SK-N-SH (cell line): Measurements from ENCODE around the gene PPIL4. TPM values are rescaled to one million over a fixed set of nuclear protein-coding genes. Genes with fewer than 3 reads are reported as not detected.

Source experiments
- CTCF ChIA-PET: fragments of 300-600, 350-600 bp; formaldehyde crosslinking; extraction: SDS; loops from one replicate; lab custom pipeline; 2021; lab: Yijun Ruan, JAX
- POLR2A ChIA-PET: fragments of 350-600 bp; sonication (Branson Sonifier 250); formaldehyde crosslinking; extraction: SDS; loops from one replicate; lab custom pipeline; 2020; ENCODE audit warnings: antibody characterized with exemption, inconsistent platforms; lab: Yijun Ruan, JAX
- DNase-seq: peaks from one replicate; pipeline ENCODE4 v3.0.0; 2012
- H2AFZ ChIP-seq: fragments of 200-600 bp; sonication (generic); 2 replicates; pipeline ENCODE4 v1.8.1; 2016; ENCODE audit warnings: antibody characterized with exemption, mild to moderate bottlenecking, low read depth
- H3F3A ChIP-seq: fragments of 200-600 bp; sonication (generic); replicated peaks from 2 replicates; pipeline ENCODE3; 2016; ENCODE audit warnings: antibody characterized with exemption, mild to moderate bottlenecking; ENCODE audit not compliant: insufficient read depth
- H3K27ac ChIP-seq, 2 experiments: fragments of 200-500 bp in 1 of 2; fragments of 200-600 bp in 1 of 2; sonication (Bioruptor generic) in 1 of 2; sonication (generic), shearing (Covaris generic) in 1 of 2; 2 replicates each; pipeline versions ENCODE4 v1.5.1 to v1.6.1; 2014 to 2016; ENCODE audit warnings: low read depth in 2 of 2, inconsistent platforms in 1 of 2, low read length in 1 of 2, mild to moderate bottlenecking in 1 of 2, mixed read lengths in 1 of 2
- H3K27me3 ChIP-seq: fragments of 200-600 bp; sonication (generic), shearing (Covaris generic); 2 replicates; pipeline ENCODE4 v1.6.1; 2016; ENCODE audit warnings: mixed run types; ENCODE audit not compliant: insufficient read depth
- H3K36me3 ChIP-seq, 2 experiments: fragments of 200-500 bp in 1 of 2; fragments of 200-600 bp in 1 of 2; sonication (Bioruptor generic) in 1 of 2; sonication (generic) in 1 of 2; replicated peaks in 1 of 2; 2 replicates each; pipeline versions ENCODE3 to v1.5.1; 2014 to 2016; ENCODE audit warnings: low read length in 1 of 2, mild to moderate bottlenecking in 1 of 2; ENCODE audit not compliant: insufficient read depth in 2 of 2, control insufficient read depth in 1 of 2
- H3K4me1 ChIP-seq, 2 experiments: fragments of 200-500 bp in 1 of 2; fragments of 200-600 bp in 1 of 2; sonication (Bioruptor generic) in 1 of 2; sonication (generic), shearing (Covaris generic) in 1 of 2; 2 replicates each; pipeline versions ENCODE4 v1.5.1 to v1.6.1; 2014 to 2016; ENCODE audit warnings: low read depth in 1 of 2, low read length in 1 of 2, mixed run types in 1 of 2; ENCODE audit not compliant: insufficient read depth in 2 of 2, control insufficient read depth in 1 of 2
- H3K4me2 ChIP-seq: fragments of 200-600 bp; sonication (generic), shearing (Covaris generic); 2 replicates; pipeline ENCODE4 v1.6.1; 2017; ENCODE audit warnings: mixed run types
- H3K4me3 ChIP-seq, 2 experiments: fragments of 200-500 bp in 1 of 2; fragments of 200-600 bp in 1 of 2; sonication (Bioruptor generic) in 1 of 2; sonication (generic), shearing (Covaris generic) in 1 of 2; 2 replicates each; pipeline versions ENCODE4 v1.5.1 to v1.8.1; 2014 to 2016; ENCODE audit warnings: low read depth in 2 of 2, inconsistent platforms in 1 of 2, low read length in 1 of 2, mild to moderate bottlenecking in 1 of 2, mixed read lengths in 1 of 2, moderate library complexity in 1 of 2
- H3K79me2 ChIP-seq: fragments of 200-600 bp; sonication (generic); 2 replicates; pipeline ENCODE4 v1.8.1; 2017; ENCODE audit warnings: mild to moderate bottlenecking; ENCODE audit not compliant: insufficient read depth
- H3K9ac ChIP-seq: fragments of 200-600 bp; sonication (generic); 2 replicates; pipeline ENCODE4 v1.6.1; 2017; ENCODE audit warnings: mixed run types
- H3K9me2 ChIP-seq: fragments of 200-600 bp; sonication (generic); 2 replicates; pipeline ENCODE4 v1.6.1; 2017; ENCODE audit warnings: mixed run types
- H3K9me3 ChIP-seq: fragments of 200-600 bp; sonication (generic); 2 replicates; pipeline ENCODE4 v1.6.1; 2017; ENCODE audit warnings: mixed run types, mild to moderate bottlenecking, moderate library complexity
- H4K20me1 ChIP-seq: fragments of 200-600 bp; sonication (generic); 2 replicates; pipeline ENCODE4 v1.6.1; 2017; ENCODE audit warnings: mild to moderate bottlenecking, mixed run types; ENCODE audit not compliant: insufficient read depth
- CHD2 ChIP-seq: fragments of 150-350 bp; IDR thresholded peaks from 2 replicates; pipeline ENCODE4 v1.6.1; 2018; ENCODE audit warnings: low read length; ENCODE audit not compliant: partially characterized antibody
- ELF1 ChIP-seq: IDR thresholded peaks from 2 replicates; pipeline ENCODE4 v1.4.0; 2012
- EP300 ChIP-seq, 2 experiments: IDR thresholded peaks; 2 replicates each; pipeline versions ENCODE4 v1.4.0 to v1.6.1; 2012; ENCODE audit warnings: borderline replicate concordance in 1 of 2, low read depth in 1 of 2, low read length in 1 of 2
- EZH2phosphoT487 ChIP-seq: fragments of 200-600 bp; sonication (generic); IDR thresholded peaks from 2 replicates; pipeline ENCODE4 v1.6.1; 2017; ENCODE audit warnings: low read depth, mixed run types, mild to moderate bottlenecking, antibody characterized with exemption, moderate library complexity, borderline replicate concordance
- FOXJ3 ChIP-seq: sonication (generic); formaldehyde crosslinking; IDR thresholded peaks from 2 replicates; pipeline ENCODE4 v1.5.1; 2020; ENCODE audit warnings: mild to moderate bottlenecking, missing genetic modification reagents
- GABPA ChIP-seq: IDR thresholded peaks from 2 replicates; pipeline ENCODE4 v1.4.0; 2012; ENCODE audit warnings: low read depth, mild to moderate bottlenecking
- NFIC ChIP-seq: IDR thresholded peaks from 2 replicates; pipeline ENCODE4 v1.4.0; 2012; ENCODE audit warnings: borderline replicate concordance
- NRF1 ChIP-seq: IDR thresholded peaks from 2 replicates; pipeline ENCODE4 v1.6.1; 2012; ENCODE audit warnings: low read depth, mild to moderate bottlenecking, low read length
- POLR2AphosphoS5 ChIP-seq: IDR thresholded peaks from 2 replicates; pipeline ENCODE4 v1.6.1; 2012; ENCODE audit warnings: low read depth, low read length
- RCOR1 ChIP-seq: fragments of 150-350 bp; IDR thresholded peaks from 2 replicates; pipeline ENCODE4 v1.6.1; 2017; ENCODE audit warnings: antibody characterized with exemption, low read length
- TAF1 ChIP-seq: IDR thresholded peaks from 2 replicates; pipeline ENCODE4 v1.6.1; 2012; ENCODE audit warnings: low read depth, mild to moderate bottlenecking, low read length, moderate library complexity, borderline replicate concordance
- YY1 ChIP-seq: IDR thresholded peaks from 2 replicates; pipeline ENCODE4 v1.4.0; 2012; ENCODE audit warnings: low read depth, mild to moderate bottlenecking
- WGBS: methylation state at CpG from one replicate; pipeline ENCODE4 v1.1.6; 2017; ENCODE audit warnings: low lambda C conversion rate; 5-methylcytosine and 5-hydroxymethylcytosine counted together
- polyA plus RNA-seq, 3 experiments: library from polyadenylated mRNA; depleted of rRNA; stranded (reverse); fragments of >200 nt; gene quantifications; 2 replicates each; pipeline ENCODE4 v1.2.3, GENCODE V29; 2012
- TF ChIP-seq, protein P1 (sequence below): IDR thresholded peaks from 2 replicates; pipeline ENCODE4 v1.4.0; 2012; ENCODE audit warnings: low read depth, borderline replicate concordance
- TF ChIP-seq, protein P2 (sequence below): IDR thresholded peaks from 2 replicates; pipeline ENCODE4 v1.6.1; 2012; ENCODE audit warnings: mild to moderate bottlenecking, low read depth, low read length, moderate library complexity
- TF ChIP-seq, protein P3 (sequence below): fragments of 200-600 bp; sonication (generic); IDR thresholded peaks from 2 replicates; pipeline ENCODE4 v1.6.1; 2017; ENCODE audit warnings: antibody characterized with exemption, mild to moderate bottlenecking, moderate library complexity
- TF ChIP-seq, protein P4 (sequence below): fragments of 150-350 bp; IDR thresholded peaks from 2 replicates; pipeline ENCODE4 v1.6.1; 2017; ENCODE audit warnings: antibody characterized with exemption, low read length, low read depth, borderline replicate concordance
- TF ChIP-seq, protein P5 (sequence below): IDR thresholded peaks from 2 replicates; pipeline ENCODE4 v1.4.0; 2012; ENCODE audit warnings: low read depth, borderline replicate concordance

The PPIL4 gene
- polyA plus RNA-seq, 1 of the 3 experiments (the other 2 are of a cell fraction) = 3.3 TPM

DNA sequence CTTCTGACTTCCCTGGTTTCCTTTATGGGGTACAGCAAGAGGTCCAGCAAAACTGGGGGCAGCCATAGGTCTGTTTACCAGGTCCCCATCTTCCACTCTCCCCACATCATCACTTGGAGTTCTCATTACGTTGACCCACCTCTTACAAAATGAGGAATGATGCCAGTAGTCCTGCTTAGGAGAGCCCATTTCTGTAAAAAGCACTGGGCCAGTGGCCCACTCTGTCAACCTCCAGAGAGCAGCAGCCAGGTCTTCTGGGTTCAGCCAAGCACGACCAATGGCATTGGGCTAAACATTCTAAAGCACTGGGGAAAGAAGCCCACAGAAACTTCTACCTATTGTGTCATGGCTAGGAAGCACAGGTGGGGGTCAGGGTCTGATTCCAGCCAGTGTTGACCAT, 74.9 kb downstream of the PPIL4 start:
- Histone ChIP-seq H3K79me2 (no peaks in the 10 kb centered on the region), H3K4me3 (no peak overlapping the region), H3K27me3 (no peaks in the 10 kb centered on the region), H3K9me3 (no peaks in the 10 kb centered on the region), H3K9ac (no peak overlapping the region), H3K4me2 (no peak overlapping the region), H2AFZ (no peak overlapping the region), H3K9me2 (no peaks in the 10 kb centered on the region), H3F3A (no peaks in the 10 kb centered on the region), H4K20me1 (no peaks in the 10 kb centered on the region), H3K27ac (no peak overlapping the region), H3K4me1 (no peaks in the 10 kb centered on the region), H3K36me3 (no peaks in the 10 kb centered on the region)
- CTCF ChIA-PET = no interaction called here
- no peak for DNase-seq
- POLR2A ChIA-PET = no interaction called here
- no peak for TF ChIP-seq NRF1
- no peak for TF ChIP-seq CHD2
- TF ChIP-seq, protein P1, sequence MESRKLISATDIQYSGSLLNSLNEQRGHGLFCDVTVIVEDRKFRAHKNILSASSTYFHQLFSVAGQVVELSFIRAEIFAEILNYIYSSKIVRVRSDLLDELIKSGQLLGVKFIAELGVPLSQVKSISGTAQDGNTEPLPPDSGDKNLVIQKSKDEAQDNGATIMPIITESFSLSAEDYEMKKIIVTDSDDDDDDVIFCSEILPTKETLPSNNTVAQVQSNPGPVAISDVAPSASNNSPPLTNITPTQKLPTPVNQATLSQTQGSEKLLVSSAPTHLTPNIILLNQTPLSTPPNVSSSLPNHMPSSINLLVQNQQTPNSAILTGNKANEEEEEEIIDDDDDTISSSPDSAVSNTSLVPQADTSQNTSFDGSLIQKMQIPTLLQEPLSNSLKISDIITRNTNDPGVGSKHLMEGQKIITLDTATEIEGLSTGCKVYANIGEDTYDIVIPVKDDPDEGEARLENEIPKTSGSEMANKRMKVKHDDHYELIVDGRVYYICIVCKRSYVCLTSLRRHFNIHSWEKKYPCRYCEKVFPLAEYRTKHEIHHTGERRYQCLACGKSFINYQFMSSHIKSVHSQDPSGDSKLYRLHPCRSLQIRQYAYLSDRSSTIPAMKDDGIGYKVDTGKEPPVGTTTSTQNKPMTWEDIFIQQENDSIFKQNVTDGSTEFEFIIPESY = no peak
- TF ChIP-seq GABPA = no peak
- no peak for TF ChIP-seq YY1
- TF ChIP-seq, protein P2, sequence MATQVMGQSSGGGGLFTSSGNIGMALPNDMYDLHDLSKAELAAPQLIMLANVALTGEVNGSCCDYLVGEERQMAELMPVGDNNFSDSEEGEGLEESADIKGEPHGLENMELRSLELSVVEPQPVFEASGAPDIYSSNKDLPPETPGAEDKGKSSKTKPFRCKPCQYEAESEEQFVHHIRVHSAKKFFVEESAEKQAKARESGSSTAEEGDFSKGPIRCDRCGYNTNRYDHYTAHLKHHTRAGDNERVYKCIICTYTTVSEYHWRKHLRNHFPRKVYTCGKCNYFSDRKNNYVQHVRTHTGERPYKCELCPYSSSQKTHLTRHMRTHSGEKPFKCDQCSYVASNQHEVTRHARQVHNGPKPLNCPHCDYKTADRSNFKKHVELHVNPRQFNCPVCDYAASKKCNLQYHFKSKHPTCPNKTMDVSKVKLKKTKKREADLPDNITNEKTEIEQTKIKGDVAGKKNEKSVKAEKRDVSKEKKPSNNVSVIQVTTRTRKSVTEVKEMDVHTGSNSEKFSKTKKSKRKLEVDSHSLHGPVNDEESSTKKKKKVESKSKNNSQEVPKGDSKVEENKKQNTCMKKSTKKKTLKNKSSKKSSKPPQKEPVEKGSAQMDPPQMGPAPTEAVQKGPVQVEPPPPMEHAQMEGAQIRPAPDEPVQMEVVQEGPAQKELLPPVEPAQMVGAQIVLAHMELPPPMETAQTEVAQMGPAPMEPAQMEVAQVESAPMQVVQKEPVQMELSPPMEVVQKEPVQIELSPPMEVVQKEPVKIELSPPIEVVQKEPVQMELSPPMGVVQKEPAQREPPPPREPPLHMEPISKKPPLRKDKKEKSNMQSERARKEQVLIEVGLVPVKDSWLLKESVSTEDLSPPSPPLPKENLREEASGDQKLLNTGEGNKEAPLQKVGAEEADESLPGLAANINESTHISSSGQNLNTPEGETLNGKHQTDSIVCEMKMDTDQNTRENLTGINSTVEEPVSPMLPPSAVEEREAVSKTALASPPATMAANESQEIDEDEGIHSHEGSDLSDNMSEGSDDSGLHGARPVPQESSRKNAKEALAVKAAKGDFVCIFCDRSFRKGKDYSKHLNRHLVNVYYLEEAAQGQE = no peak
- TF ChIP-seq POLR2AphosphoS5 = no peak
- TF ChIP-seq RCOR1 = no peak
- TF ChIP-seq EZH2phosphoT487 = no peak
- TF ChIP-seq, protein P3, sequence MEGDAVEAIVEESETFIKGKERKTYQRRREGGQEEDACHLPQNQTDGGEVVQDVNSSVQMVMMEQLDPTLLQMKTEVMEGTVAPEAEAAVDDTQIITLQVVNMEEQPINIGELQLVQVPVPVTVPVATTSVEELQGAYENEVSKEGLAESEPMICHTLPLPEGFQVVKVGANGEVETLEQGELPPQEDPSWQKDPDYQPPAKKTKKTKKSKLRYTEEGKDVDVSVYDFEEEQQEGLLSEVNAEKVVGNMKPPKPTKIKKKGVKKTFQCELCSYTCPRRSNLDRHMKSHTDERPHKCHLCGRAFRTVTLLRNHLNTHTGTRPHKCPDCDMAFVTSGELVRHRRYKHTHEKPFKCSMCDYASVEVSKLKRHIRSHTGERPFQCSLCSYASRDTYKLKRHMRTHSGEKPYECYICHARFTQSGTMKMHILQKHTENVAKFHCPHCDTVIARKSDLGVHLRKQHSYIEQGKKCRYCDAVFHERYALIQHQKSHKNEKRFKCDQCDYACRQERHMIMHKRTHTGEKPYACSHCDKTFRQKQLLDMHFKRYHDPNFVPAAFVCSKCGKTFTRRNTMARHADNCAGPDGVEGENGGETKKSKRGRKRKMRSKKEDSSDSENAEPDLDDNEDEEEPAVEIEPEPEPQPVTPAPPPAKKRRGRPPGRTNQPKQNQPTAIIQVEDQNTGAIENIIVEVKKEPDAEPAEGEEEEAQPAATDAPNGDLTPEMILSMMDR = no peak
- no peak for TF ChIP-seq ELF1
- TF ChIP-seq TAF1 = no peak
- TF ChIP-seq, protein P4, sequence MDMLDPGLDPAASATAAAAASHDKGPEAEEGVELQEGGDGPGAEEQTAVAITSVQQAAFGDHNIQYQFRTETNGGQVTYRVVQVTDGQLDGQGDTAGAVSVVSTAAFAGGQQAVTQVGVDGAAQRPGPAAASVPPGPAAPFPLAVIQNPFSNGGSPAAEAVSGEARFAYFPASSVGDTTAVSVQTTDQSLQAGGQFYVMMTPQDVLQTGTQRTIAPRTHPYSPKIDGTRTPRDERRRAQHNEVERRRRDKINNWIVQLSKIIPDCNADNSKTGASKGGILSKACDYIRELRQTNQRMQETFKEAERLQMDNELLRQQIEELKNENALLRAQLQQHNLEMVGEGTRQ = no peak
- TF ChIP-seq EP300 (IDR thresholded peaks at IDR 0.05; ENCODE audit: borderline replicate concordance in 1 of 2, low read depth in 1 of 2, low read length in 1 of 2) = no peak
- TF ChIP-seq, protein P5, sequence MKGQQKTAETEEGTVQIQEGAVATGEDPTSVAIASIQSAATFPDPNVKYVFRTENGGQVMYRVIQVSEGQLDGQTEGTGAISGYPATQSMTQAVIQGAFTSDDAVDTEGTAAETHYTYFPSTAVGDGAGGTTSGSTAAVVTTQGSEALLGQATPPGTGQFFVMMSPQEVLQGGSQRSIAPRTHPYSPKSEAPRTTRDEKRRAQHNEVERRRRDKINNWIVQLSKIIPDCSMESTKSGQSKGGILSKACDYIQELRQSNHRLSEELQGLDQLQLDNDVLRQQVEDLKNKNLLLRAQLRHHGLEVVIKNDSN = no peak
- no peak for TF ChIP-seq NFIC
- no peak for TF ChIP-seq FOXJ3 (CRISPR knock-in tag)
- WGBS = 95% methylated on average over 2 of the region's 2 CpGs
